Measurements from ENCODE around the gene ITIH6.

Gene ITIH6

GRCh38 chrX:54710920-54711319 is 87.1 kb downstream of the ITIH6 start:
- no peak overlapping the region for H3K4me3 ChIP-seq (ENCODE audit: low read length)
- no peak for DNase-seq (ENCODE audit: low read depth)
- no peak for TF ChIP-seq CTCF (conservative IDR thresholded peaks at IDR 0.05; ENCODE audit: low read depth, low read length)

GRCh38 chrX:54708404-54708803 is 89.7 kb downstream of the ITIH6 start:
- no peak for TF ChIP-seq CTCF (conservative IDR thresholded peaks at IDR 0.05; ENCODE audit: low read depth, low read length)
- DNase-seq (ENCODE audit: low read depth) = no peak
- H3K4me3 ChIP-seq (ENCODE audit: low read length) = no peak overlapping the region

All from retinal pigment epithelial cell (primary cell).